Ectodermal cell (in vitro differentiated cells): ENCODE results near the gene MYADM.
A peak's percentile ranks its signal among the peaks of the same experiment; 100 is the strongest.

Source experiments
- H3K27ac ChIP-seq: 2 replicates; pipeline ENCODE4 v1.7.0; 2013; ENCODE audit warnings: mild to moderate bottlenecking, low read depth, low read length; ENCODE audit not compliant: insufficient read depth, poor library complexity, severe bottlenecking
- H3K27me3 ChIP-seq: 2 replicates; pipeline ENCODE4 v1.7.0; 2013; ENCODE audit warnings: mild to moderate bottlenecking, low read length; ENCODE audit not compliant: insufficient read depth, control insufficient read depth, poor library complexity, severe bottlenecking
- H3K36me3 ChIP-seq: one replicate; pipeline ENCODE4 v1.7.0; 2013; ENCODE audit warnings: low read length; ENCODE audit not compliant: control insufficient read depth, insufficient read depth
- H3K4me1 ChIP-seq: one replicate; pipeline ENCODE4 v1.7.0; 2013; ENCODE audit warnings: low read length; ENCODE audit not compliant: control insufficient read depth, insufficient read depth
- H3K4me3 ChIP-seq: 2 replicates; pipeline ENCODE4 v1.7.0; 2013; ENCODE audit warnings: low read depth, low read length, control low read depth; ENCODE audit not compliant: insufficient read depth
- H3K9me3 ChIP-seq: 2 replicates; pipeline ENCODE4 v1.7.0; 2013; ENCODE audit warnings: mild to moderate bottlenecking, low read length, moderate library complexity; ENCODE audit not compliant: control insufficient read depth
- WGBS, 2 experiments: methylation state at CpG; one replicate each; pipeline ENCODE4 v1.1.7; 2013; ENCODE audit warnings: missing lambda C conversion rate in 2 of 2; 5-methylcytosine and 5-hydroxymethylcytosine counted together

Gene MYADM

DNA sequence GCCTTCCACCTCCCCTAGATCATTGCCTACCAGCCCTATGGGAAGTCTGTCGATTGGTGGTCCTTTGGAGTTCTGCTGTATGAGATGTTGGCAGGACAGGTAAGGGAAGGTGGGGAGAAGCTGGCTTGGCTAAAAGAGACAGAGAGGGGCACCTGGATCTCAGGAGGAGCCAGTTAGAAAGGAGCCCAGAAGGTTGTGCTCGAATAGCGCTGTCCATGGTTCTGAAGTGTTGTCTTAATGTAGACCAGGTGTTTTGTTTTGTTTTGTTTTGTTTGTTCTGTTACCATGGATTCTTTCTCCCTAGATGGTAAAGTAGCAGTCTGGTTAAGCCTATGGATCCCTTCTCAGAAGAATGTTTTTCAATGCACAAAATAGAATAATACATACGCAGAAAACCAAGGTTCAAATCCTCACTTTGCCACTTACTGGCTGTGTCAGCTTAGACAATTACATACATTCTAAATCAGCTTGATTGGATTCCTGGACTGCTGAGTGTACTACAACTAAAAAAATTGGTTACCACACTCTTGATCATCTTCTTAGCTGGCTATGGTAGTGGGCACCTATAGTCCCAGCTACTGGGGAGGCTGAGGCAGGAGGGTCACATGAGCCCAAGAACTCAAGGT lies 35.5 kb downstream of the MYADM start:
- Histone ChIP-seq H3K27me3 (peaks cover 40% of the 10 kb centered on the region), H3K36me3 (no peaks in the 10 kb centered on the region), H3K9me3 (no peaks in the 10 kb centered on the region), H3K27ac (peak overlapping the region; percentile 44), H3K4me1 (peaks cover 14% of the 10 kb centered on the region), H3K4me3 (no peak overlapping the region)
- WGBS, 2 experiments = 35 to 42% methylated on average over 4 of the region's 4 CpGs

DNA sequence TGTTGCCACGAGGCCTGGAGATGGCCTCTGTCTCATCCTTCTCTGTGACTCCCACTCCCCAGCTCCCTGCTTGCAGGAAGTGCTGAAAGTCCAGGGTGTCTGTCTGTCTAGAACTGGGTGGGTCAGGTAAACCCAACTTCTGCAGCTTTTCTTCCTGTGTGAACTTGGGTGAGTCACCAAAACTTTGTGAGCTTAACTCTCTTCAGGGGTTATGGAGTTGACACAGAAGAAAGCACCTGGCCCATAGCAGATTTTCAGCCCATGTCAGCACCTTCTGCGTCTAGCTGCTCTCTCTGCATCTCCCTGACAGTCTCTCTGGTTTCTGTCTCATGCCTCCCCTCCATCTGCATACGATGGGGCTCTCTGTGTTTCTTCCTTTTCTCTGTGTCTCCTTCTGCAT lies 37.2 kb downstream of the MYADM start:
- Histone ChIP-seq H3K9me3 (no peaks in the 10 kb centered on the region), H3K27ac (no peak overlapping the region), H3K4me1 (peaks cover 7% of the 10 kb centered on the region), H3K36me3 (no peaks in the 10 kb centered on the region), H3K27me3 (peaks cover 53% of the 10 kb centered on the region), H3K4me3 (no peak overlapping the region)
- whole genome bisulfite sequencing, 2 experiments = 38 to 39% methylated on average over 3 of the region's 3 CpGs

DNA sequence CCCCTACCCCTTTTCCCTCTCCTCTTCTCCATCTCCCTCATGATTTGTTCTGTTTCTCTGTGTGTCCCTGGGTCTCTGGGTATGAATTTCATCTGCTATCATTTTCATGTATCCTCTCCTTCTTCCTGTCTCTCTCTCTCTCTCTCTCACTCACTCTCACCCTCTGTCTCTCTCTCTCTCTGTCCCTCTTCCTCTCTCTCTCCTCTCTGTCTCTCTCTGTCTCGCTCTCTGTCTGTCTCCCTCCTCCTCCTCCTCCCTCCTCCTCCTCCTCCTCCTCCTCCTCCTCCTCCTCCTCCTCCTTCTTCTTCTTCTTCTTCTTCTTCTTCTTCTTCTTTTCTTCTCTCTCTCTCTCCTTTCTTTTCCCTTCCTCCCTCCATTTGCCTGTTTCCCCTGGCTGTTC lies 38.1 kb downstream of the MYADM start:
- H3K4me3 ChIP-seq = no peak overlapping the region
- H3K9me3 ChIP-seq = no peaks in the 10 kb centered on the region
- H3K4me1 ChIP-seq = peaks cover 13% of the 10 kb centered on the region
- H3K27ac ChIP-seq = no peak overlapping the region
- no peaks in the 10 kb centered on the region for H3K36me3 ChIP-seq
- no CpG with 5 or more reads among the region's 1 CpG for WGBS, 2 experiments
- H3K27me3 ChIP-seq = peaks cover 62% of the 10 kb centered on the region

DNA sequence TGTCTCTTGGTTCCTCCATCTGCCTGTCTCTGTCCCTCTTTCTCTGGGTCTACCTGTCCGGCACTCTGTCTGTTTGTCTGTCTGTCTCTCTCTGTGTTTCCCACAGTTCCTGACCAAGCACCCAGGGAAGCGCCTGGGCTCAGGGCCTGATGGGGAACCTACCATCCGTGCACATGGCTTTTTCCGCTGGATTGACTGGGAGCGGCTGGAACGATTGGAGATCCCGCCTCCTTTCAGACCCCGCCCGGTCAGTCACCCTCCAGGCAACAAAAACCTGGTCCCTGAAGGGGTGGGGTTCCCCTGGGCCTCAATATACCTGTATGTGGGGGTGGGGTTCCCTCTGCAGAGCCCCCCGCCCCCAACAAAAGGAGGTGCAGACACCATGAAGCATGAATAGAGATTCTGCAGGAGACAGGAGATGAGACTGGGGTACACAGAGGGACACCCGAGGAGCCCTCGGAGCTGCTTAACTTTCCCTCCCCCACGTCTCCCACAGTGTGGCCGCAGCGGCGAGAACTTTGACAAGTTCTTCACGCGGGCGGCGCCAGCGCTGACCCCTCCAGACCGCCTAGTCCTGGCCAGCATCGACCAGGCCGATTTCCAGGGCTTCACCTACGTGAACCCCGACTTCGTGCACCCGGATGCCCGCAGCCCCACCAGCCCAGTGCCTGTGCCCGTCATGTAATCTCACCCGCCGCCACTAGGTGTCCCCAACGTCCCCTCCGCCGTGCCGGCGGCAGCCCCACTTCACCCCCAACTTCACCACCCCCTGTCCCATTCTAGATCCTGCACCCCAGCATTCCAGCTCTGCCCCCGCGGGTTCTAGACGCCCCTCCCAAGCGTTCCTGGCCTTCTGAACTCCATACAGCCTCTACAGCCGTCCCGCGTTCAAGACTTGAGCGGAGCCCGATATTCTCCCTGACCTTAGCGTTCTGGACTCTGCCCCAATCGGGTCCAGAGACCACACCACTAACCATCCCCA lies 38.8 kb downstream of the MYADM start:
- Histone ChIP-seq H3K4me1 (peaks cover 13% of the 10 kb centered on the region), H3K36me3 (no peaks in the 10 kb centered on the region), H3K4me3 (peak overlapping the region; percentile 6), H3K27ac (no peak overlapping the region), H3K9me3 (no peaks in the 10 kb centered on the region), H3K27me3 (peaks cover 67% of the 10 kb centered on the region)
- WGBS, 2 experiments = 12 to 13% methylated on average over 48 of the region's 48 CpGs

DNA sequence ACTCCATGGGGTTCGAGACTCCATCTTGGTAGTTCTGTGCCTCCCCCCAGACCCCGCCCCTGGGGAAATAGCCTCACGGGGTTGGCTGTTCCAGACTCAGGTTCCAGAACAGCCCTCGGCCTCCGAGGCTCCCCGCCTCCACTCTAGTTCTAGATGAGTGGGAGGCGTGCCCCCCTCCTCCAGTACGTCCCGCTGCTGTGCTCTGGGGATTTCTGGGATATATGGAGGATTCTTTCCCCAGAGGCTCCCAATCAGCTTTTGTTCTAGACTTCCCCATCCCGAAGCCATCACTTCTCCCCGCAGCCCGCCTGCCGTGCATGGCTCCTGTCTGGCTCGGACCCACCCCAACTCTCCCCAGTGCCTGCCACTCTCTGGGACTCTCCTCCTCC lies 39.5 kb downstream of the MYADM start:
- Histone ChIP-seq H3K9me3 (no peaks in the 10 kb centered on the region), H3K27me3 (peaks cover 70% of the 10 kb centered on the region), H3K36me3 (no peaks in the 10 kb centered on the region), H3K27ac (no peak overlapping the region), H3K4me3 (no peak overlapping the region), H3K4me1 (peaks cover 13% of the 10 kb centered on the region)
- 35 to 39% methylated on average over 14 of the region's 14 CpGs for WGBS, 2 experiments

DNA sequence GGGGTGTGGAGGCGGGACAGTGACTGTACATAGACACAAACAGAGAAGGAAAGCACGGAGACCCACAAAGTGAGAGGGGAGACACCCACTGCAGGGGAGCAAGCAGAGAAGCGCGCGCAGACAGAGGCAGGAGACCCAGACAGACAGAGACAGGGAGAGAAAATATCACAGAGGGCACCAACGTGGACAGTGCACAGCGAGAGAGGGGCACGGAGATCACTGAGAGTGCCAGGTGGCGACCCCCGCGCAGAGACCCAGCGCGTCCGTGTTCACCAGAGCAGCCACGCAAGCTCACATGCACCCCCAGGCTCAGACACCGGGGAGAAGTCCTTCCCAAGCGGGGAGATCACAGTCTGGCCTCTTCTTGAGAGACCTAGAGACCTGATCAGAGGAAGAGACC lies 40.0 kb downstream of the MYADM start:
- 31 to 32% methylated on average over 17 of the region's 17 CpGs for WGBS, 2 experiments
- Histone ChIP-seq H3K4me1 (peaks cover 13% of the 10 kb centered on the region), H3K27ac (no peak overlapping the region), H3K27me3 (peaks cover 70% of the 10 kb centered on the region), H3K9me3 (no peaks in the 10 kb centered on the region), H3K36me3 (no peaks in the 10 kb centered on the region), H3K4me3 (no peak overlapping the region)

DNA sequence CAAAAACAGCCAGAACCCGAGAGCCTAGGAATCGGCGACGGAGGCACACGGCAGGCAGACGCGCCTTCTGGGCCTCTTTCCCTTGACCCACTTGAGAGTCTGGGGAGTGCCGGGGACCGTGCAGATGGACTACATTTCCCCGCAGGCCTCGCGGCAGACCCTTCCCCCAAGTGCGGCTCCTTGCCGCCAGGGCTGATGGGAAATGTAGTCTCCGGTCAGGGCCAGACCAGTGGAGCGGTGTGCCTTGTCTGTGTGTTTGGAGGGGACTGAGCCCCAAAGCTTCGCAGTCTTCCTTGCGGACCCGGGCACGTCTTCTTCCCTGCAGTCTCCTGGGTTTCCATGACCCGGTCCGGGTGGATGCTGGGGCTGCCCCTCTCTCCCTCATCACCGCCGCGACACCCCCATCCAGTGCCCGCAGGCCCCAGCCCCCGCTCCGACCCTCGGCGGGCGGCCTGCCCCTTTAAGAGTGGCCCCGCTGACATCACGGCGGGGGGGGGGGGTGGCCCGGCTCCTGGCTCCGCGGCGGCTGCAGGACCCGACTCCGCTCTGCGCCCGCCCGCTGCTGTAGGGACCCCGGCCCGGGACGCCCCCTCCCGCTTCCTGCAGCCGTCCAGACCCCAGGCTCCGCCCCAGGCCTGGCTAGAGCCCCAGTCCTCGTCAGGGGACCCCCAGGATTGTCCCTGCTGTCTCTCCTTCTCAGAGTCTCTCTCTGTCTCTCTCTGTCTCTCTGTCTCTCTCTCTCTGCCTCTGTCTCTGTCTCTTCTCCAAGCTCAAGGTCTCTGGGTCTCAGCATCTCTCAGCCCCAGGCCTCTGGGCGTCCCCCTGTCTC lies 40.6 kb downstream of the MYADM start:
- WGBS, 2 experiments = 1% methylated on average over 51 of the region's 51 CpGs
- H3K27me3 ChIP-seq = peaks cover 70% of the 10 kb centered on the region
- no peaks in the 10 kb centered on the region for H3K36me3 ChIP-seq
- peaks cover 13% of the 10 kb centered on the region for H3K4me1 ChIP-seq
- H3K27ac ChIP-seq = no peak overlapping the region
- no peaks in the 10 kb centered on the region for H3K9me3 ChIP-seq
- peak overlapping the region; percentile 55 for H3K4me3 ChIP-seq

DNA sequence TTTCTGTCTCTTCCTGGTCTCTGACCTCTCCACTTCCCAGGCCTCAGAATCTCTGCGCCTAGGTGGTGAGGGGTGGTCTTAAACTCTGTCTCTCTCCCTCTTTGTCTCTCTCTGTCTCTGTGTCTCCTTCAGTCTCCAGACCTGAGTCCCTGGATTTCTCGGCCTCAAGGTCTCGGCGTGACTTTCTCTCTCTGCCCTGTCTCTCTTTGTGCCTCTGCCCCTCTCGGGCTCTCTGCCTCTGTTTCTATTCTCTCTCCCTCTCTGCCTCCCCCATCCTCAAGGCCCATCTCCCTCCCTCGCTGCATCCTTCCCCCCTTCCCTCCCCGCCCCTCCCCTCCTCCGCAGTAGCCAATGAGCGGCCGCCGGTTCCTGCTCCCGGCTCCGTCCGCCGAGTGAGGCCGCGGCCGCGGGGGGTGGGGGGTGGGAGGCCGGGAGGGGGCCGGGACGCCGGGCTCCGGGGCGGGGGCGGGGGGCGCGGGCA lies 41.3 kb downstream of the MYADM start, which contains the start of gene CACNG7:
Gene CACNG7, plus strand, starts transcription at position 344 of the 481 bp plus-strand sequence. CDS start 3,554 bp downstream, outside the sequence.
- no peaks in the 10 kb centered on the region for H3K9me3 ChIP-seq
- 0 to 1% methylated on average over 17 to 28 of the region's 28 CpGs for WGBS, 2 experiments
- peaks cover 70% of the 10 kb centered on the region for H3K27me3 ChIP-seq
- no peak within 1 kb of the TSS for H3K27ac ChIP-seq
- peak within 1 kb of the TSS; percentile 55 for H3K4me3 ChIP-seq
- H3K36me3 ChIP-seq = no peaks in the 10 kb centered on the region
- H3K4me1 ChIP-seq = peaks cover 13% of the 10 kb centered on the region

DNA sequence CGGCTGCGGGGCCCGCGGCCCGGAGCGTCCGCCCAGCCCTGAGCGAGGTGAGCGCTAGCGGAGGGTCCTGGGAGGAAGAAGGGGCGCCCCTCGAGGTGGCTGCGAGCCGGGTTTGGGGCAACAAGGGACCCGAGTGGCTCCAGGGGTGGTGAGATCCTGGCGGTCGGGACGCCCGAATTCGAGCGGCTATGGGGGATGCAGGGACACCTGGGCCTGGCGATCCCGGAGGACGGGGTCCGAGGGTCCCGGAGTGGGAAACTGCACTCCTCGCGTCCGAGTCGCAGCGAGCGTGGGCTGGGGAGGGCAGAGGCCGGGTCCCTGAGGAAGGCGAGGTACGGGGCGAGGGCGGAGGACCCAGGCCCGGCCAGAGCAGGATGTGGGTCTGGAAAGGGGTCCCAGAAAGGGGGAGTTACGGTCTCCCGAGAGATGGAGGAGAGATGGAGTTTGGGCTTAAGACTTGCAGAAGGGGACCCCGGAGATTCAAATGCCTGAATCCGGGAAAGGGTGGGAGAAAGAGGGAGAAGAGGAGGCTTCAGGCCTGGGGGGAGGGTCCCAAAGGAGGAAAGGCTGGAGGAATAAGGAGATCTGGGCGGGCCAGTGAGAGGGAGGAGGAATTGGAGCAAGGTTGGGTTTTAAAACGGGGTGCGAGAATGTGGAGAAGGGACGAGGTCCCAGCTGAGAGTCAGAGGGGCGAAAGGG lies 41.9 kb downstream of the MYADM start:
- peaks cover 69% of the 10 kb centered on the region for H3K27me3 ChIP-seq
- no peak overlapping the region for H3K27ac ChIP-seq

More for the DNA sequence above, 41.9 kb downstream of the MYADM start:
- H3K9me3 ChIP-seq = no peaks in the 10 kb centered on the region
- peak overlapping the region; percentile 55 for H3K4me3 ChIP-seq
- H3K36me3 ChIP-seq = no peaks in the 10 kb centered on the region
- 1% methylated on average over 47 of the region's 47 CpGs for WGBS, 2 experiments
- H3K4me1 ChIP-seq = peaks cover 13% of the 10 kb centered on the region
